Measurements from ENCODE around the gene LRFN5. TPM values are rescaled to one million over a fixed set of nuclear protein-coding genes. Genes with fewer than 3 reads are reported as not detected.

LRFN5 gene
- total and polyA plus RNA-seq, 10 of the 15 experiments (the other 5 are each of a cell fraction or from before 2014, with no cell fraction given), result 0.06 to 1.2 TPM; not detected in 8

DNA sequence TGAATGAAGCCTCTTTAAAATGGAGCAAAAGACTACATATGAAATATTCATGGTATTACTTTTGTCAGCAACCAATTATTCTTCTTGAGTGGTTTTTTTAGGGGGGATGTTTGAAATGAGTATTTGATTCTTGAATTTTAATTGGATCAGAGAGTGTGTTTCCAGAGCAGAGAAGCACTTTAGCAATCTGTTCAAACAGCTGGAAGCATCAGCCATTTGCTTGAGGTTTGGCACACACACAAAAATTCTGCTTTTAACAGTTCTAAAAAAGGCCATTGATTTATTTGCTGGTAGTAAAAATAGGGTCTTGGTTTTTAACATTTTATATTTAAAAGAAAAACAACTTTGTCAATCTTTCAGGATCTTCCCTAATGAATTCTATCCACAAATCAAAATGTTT lies 292.7 kb downstream of the LRFN5 start:
- no peak for ATAC-seq
- H3K9ac ChIP-seq (ENCODE audit: control insufficient read depth, insufficient read depth, low read length), result no peak overlapping the region
- no peaks in the 10 kb centered on the region for H3K4me1 ChIP-seq (ENCODE audit: control insufficient read depth, insufficient read depth, low read length)
- no peak for TF ChIP-seq SUPT20H (IDR thresholded peaks at IDR 0.05; ENCODE audit: borderline replicate concordance, control insufficient read depth, low read depth, low read length)
- CTCF ChIA-PET, result no interaction called here
- no peaks in the 10 kb centered on the region for H3K27me3 ChIP-seq (replicated peaks in 1 of 2; ENCODE audit: control insufficient read depth in 2 of 2, insufficient read depth in 2 of 2, low read length in 1 of 2)
- in situ Hi-C loops (cut with MboI) (no loop called here), intact Hi-C loops (cut with micrococcal nuclease; ENCODE audit: unreplicated experiment) (no loop called here)
- no peak for FAIRE-seq
- no peaks in the 10 kb centered on the region for H3K36me3 ChIP-seq (ENCODE audit: control insufficient read depth in 2 of 2, insufficient read depth in 2 of 2, low read length in 1 of 2)
- H3K79me2 ChIP-seq (ENCODE audit: control insufficient read depth, insufficient read depth, low read length), result no peaks in the 10 kb centered on the region
- no peak overlapping the region for H2AFZ ChIP-seq (ENCODE audit: control insufficient read depth, low read depth, low read length)
- H3K4me3 ChIP-seq, result no peak overlapping the region
- H3K27ac ChIP-seq (ENCODE audit: control insufficient read depth, insufficient read depth), result no peak overlapping the region
- no TSS peak for BruUV-seq (replicated peaks)
- POLR2A ChIA-PET, result no interaction called here
- no peak for DNase-seq (ENCODE audit: low read depth, low spot score)
- no peaks in the 10 kb centered on the region for H4K20me1 ChIP-seq (ENCODE audit: control insufficient read depth, insufficient read depth)
- SMC1A ChIA-PET (ENCODE audit: uncharacterized antibody, unreplicated experiment), result no interaction called here
- H3K4me2 ChIP-seq (ENCODE audit: control insufficient read depth, insufficient read depth), result no peak overlapping the region
- H3K9me3 ChIP-seq (replicated peaks; ENCODE audit: control insufficient read depth, insufficient read depth, low read length), result no peaks in the 10 kb centered on the region
- RAD21 ChIA-PET (ENCODE audit: unreplicated experiment), result no interaction called here

DNA sequence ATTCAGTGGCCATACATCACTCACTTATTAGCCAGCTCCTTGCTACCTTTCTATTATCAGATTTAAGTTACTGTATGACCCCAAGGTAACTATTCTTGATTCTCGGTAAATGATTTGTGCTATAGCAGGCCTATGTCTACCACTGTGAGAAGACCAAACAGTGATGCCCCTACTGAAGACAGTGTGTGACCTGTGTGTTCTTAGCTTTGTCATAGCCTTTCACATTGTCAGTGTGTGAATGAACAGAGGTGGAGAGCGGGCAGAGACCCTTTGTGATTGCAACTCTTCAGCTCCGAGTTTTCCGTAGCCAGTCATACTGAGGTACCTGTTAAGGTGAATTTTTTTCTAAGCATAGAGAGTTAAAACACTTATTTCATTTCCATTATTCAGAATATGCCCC lies 294.0 kb downstream of the LRFN5 start:
- ATAC-seq, result no peak
- Histone ChIP-seq H3K79me2 (ENCODE audit: control insufficient read depth, insufficient read depth, low read length) (no peaks in the 10 kb centered on the region), H3K27ac (ENCODE audit: control insufficient read depth, insufficient read depth) (no peak overlapping the region), H4K20me1 (ENCODE audit: control insufficient read depth, insufficient read depth) (no peaks in the 10 kb centered on the region), H3K4me1 (ENCODE audit: control insufficient read depth, insufficient read depth, low read length) (no peaks in the 10 kb centered on the region), H2AFZ (ENCODE audit: control insufficient read depth, low read depth, low read length) (no peak overlapping the region), H3K27me3 (replicated peaks in 1 of 2; ENCODE audit: control insufficient read depth in 2 of 2, insufficient read depth in 2 of 2, low read length in 1 of 2) (no peaks in the 10 kb centered on the region), H3K9me3 (replicated peaks; ENCODE audit: control insufficient read depth, insufficient read depth, low read length) (no peaks in the 10 kb centered on the region), H3K9ac (ENCODE audit: control insufficient read depth, insufficient read depth, low read length) (no peak overlapping the region), H3K36me3 (ENCODE audit: control insufficient read depth in 2 of 2, insufficient read depth in 2 of 2, low read length in 1 of 2) (no peaks in the 10 kb centered on the region), H3K4me3 (no peak overlapping the region), H3K4me2 (ENCODE audit: control insufficient read depth, insufficient read depth) (no peak overlapping the region)
- BruUV-seq (replicated peaks), result no TSS peak
- 55% methylated on average over 4 of the region's 4 CpGs for WGBS (ENCODE audit: insufficient coverage, insufficient replicate concordance, low lambda C conversion rate, missing lambda C conversion rate)
- TF ChIP-seq ZNF217 (IDR thresholded peaks at IDR 0.05) (no peak), ZSCAN29 (IDR thresholded peaks at IDR 0.05) (no peak), PRDM15 (CRISPR knock-in tag; IDR thresholded peaks at IDR 0.05) (no peak), TARDBP (IDR thresholded peaks at IDR 0.05; ENCODE audit: borderline replicate concordance) (no peak), SMAD5 (IDR thresholded peaks at IDR 0.05; ENCODE audit: low read depth) (no peak), SUPT20H (IDR thresholded peaks at IDR 0.05; ENCODE audit: borderline replicate concordance, control insufficient read depth, low read depth, low read length) (no peak), HDAC6 (IDR thresholded peaks at IDR 0.05; ENCODE audit: unreplicated experiment) (no peak), RAD51 (IDR thresholded peaks at IDR 0.05) (no peak), FOXK2 (IDR thresholded peaks at IDR 0.05) (no peak), POU2F2 (IDR thresholded peaks at IDR 0.05; ENCODE audit: borderline replicate concordance, low read depth, low read length) (no peak), MYC (IDR thresholded peaks at IDR 0.05; ENCODE audit: insufficient read depth, insufficient read length, insufficient replicate concordance, low read length, severe bottlenecking) (no peak), NRF1 (conservative IDR thresholded peaks at IDR 0.05; ENCODE audit: low read depth, low read length) (no peak), HDGF (IDR thresholded peaks at IDR 0.05) (no peak), SREBF2 (IDR thresholded peaks at IDR 0.05; ENCODE audit: low read length) (no peak), IKZF2 (IDR thresholded peaks at IDR 0.05) (no peak)
- TF ChIP-seq, protein P1, sequence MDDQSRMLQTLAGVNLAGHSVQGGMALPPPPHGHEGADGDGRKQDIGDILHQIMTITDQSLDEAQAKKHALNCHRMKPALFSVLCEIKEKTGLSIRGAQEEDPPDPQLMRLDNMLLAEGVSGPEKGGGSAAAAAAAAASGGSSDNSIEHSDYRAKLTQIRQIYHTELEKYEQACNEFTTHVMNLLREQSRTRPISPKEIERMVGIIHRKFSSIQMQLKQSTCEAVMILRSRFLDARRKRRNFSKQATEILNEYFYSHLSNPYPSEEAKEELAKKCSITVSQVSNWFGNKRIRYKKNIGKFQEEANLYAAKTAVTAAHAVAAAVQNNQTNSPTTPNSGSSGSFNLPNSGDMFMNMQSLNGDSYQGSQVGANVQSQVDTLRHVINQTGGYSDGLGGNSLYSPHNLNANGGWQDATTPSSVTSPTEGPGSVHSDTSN (IDR thresholded peaks at IDR 0.05; ENCODE audit: insufficient replicate concordance, low read depth, low read length), result no peak
- ChIA-PET POLR2A (no interaction called here), RAD21 (ENCODE audit: unreplicated experiment) (no interaction called here), CTCF (no interaction called here), SMC1A (ENCODE audit: uncharacterized antibody, unreplicated experiment) (no interaction called here)
- in situ Hi-C loops (cut with MboI) (no loop called here), intact Hi-C loops (cut with micrococcal nuclease; ENCODE audit: unreplicated experiment) (no loop called here)
- FAIRE-seq, result no peak
- no peak for DNase-seq (ENCODE audit: low read depth, low spot score)

All from GM12878 (cell line).